Activated T-helper 17 cell treated with anti-CD3 and anti-CD28 coated beads, Interleukin-2, amount 50 U/mL, for 72 hours (primary cell): ENCODE data around the gene GLYR1. TPM values are rescaled to one million over a fixed set of nuclear protein-coding genes. Genes with fewer than 3 reads are reported as not detected.
"Not testable (repeated sequence)": the region's sequence is repeated elsewhere in the genome, so short reads cannot be mapped to it uniquely, and the experiment has no call there.

Experiments
- ATAC-seq: fragments of 150-1000 bp; cut with Tn5 transposase; replicated peaks from 2 replicates; pipeline ENCODE4 v1.10.0; 2021; ENCODE audit warnings: mild to moderate bottlenecking, moderate library complexity
- H3K27ac Mint-ChIP-seq: one replicate; pipeline ENCODE4 v1.8.0; 2022; ENCODE audit warnings: mixed read lengths
- H3K27me3 Mint-ChIP-seq: one replicate; pipeline ENCODE4 v1.8.0; 2022; ENCODE audit warnings: mixed read lengths
- H3K36me3 Mint-ChIP-seq: one replicate; pipeline ENCODE4 v1.8.0; 2022; ENCODE audit warnings: low read depth, mild to moderate bottlenecking, mixed read lengths
- H3K4me1 Mint-ChIP-seq: one replicate; pipeline ENCODE4 v1.8.0; 2022; ENCODE audit warnings: mixed read lengths
- H3K4me3 Mint-ChIP-seq: one replicate; pipeline ENCODE4 v1.8.0; 2022; ENCODE audit warnings: mild to moderate bottlenecking, mixed read lengths
- H3K9me3 Mint-ChIP-seq: one replicate; pipeline ENCODE4 v1.8.0; 2022; ENCODE audit warnings: mixed read lengths
- total RNA-seq, 2 donors: library from RNA; stranded (reverse); gene quantifications; one replicate each; pipeline ENCODE4 v1.2.3, GENCODE V29; 2022

GLYR1 gene
- total RNA-seq, 2 donors from 2014 or later: 57.8 to 97.2 TPM

- Mint-ChIP-seq H3K9me3 (no peaks in the 10 kb centered on the region), H3K27me3 (no peaks in the 10 kb centered on the region), H3K27ac (no peak overlapping the region), H3K36me3 (no peaks in the 10 kb centered on the region), H3K4me3 (no peak overlapping the region), H3K4me1 (no peaks in the 10 kb centered on the region)
- no peak for ATAC-seq
Measured at GRCh38 chr16:4787068-4787467, 60.0 kb downstream of the GLYR1 start.

GRCh38 chr16:4785758-4786433, 61.2 kb downstream of the GLYR1 start:
- ATAC-seq: no peak
- H3K9me3 Mint-ChIP-seq: no peaks in the 10 kb centered on the region
- H3K27ac Mint-ChIP-seq: no peak overlapping the region
- no peaks in the 10 kb centered on the region for H3K27me3 Mint-ChIP-seq
- H3K4me3 Mint-ChIP-seq: no peak overlapping the region
- no peaks in the 10 kb centered on the region for H3K36me3 Mint-ChIP-seq
- H3K4me1 Mint-ChIP-seq: no peaks in the 10 kb centered on the region

GRCh38 chr16:4784444-4784987, 62.6 kb downstream of the GLYR1 start:
- not testable (repeated sequence) for H3K27ac Mint-ChIP-seq, H3K4me1 Mint-ChIP-seq, H3K4me3 Mint-ChIP-seq, ATAC-seq, H3K27me3 Mint-ChIP-seq, H3K9me3 Mint-ChIP-seq, H3K36me3 Mint-ChIP-seq

GRCh38 chr16:4783951-4784336, 63.1 kb downstream of the GLYR1 start:
- ATAC-seq: no peak
- H3K27ac Mint-ChIP-seq: no peak overlapping the region
- H3K36me3 Mint-ChIP-seq: no peaks in the 10 kb centered on the region

GRCh38 chr16:4783251-4783950, 63.7 kb downstream of the GLYR1 start:
- H3K4me1 Mint-ChIP-seq: no peaks in the 10 kb centered on the region
- no peaks in the 10 kb centered on the region for H3K9me3 Mint-ChIP-seq
- no peak overlapping the region for H3K27ac Mint-ChIP-seq
- no peak overlapping the region for H3K4me3 Mint-ChIP-seq
- ATAC-seq: no peak
- H3K36me3 Mint-ChIP-seq: no peaks in the 10 kb centered on the region
- H3K27me3 Mint-ChIP-seq: no peaks in the 10 kb centered on the region

More at GRCh38 chr16:4783951-4784336, 63.1 kb downstream of the GLYR1 start:
- H3K4me3 Mint-ChIP-seq: no peak overlapping the region
- H3K9me3 Mint-ChIP-seq: no peaks in the 10 kb centered on the region
- no peaks in the 10 kb centered on the region for H3K4me1 Mint-ChIP-seq
- no peaks in the 10 kb centered on the region for H3K27me3 Mint-ChIP-seq

GRCh38 chr16:4780235-4780634, 66.9 kb downstream of the GLYR1 start:
- no peak overlapping the region for H3K27ac Mint-ChIP-seq
- no peaks in the 10 kb centered on the region for H3K4me1 Mint-ChIP-seq
- no peaks in the 10 kb centered on the region for H3K9me3 Mint-ChIP-seq
- no peak overlapping the region for H3K4me3 Mint-ChIP-seq
- H3K36me3 Mint-ChIP-seq: no peaks in the 10 kb centered on the region
- no peaks in the 10 kb centered on the region for H3K27me3 Mint-ChIP-seq
- no peak for ATAC-seq

- Mint-ChIP-seq H3K4me1 (no peaks in the 10 kb centered on the region), H3K4me3 (no peak overlapping the region), H3K27ac (no peak overlapping the region), H3K9me3 (no peaks in the 10 kb centered on the region), H3K36me3 (no peaks in the 10 kb centered on the region), H3K27me3 (no peaks in the 10 kb centered on the region)
- ATAC-seq: no peak
Measured at GRCh38 chr16:4778050-4778392, 69.1 kb downstream of the GLYR1 start.

GRCh38 chr16:4777339-4778049, 69.6 kb downstream of the GLYR1 start:
- no peak for ATAC-seq
- H3K27me3 Mint-ChIP-seq: no peaks in the 10 kb centered on the region
- H3K9me3 Mint-ChIP-seq: no peaks in the 10 kb centered on the region
- H3K4me3 Mint-ChIP-seq: no peak overlapping the region
- no peaks in the 10 kb centered on the region for H3K4me1 Mint-ChIP-seq
- no peaks in the 10 kb centered on the region for H3K36me3 Mint-ChIP-seq
- no peak overlapping the region for H3K27ac Mint-ChIP-seq

- H3K4me1 Mint-ChIP-seq: no peaks in the 10 kb centered on the region
- no peaks in the 10 kb centered on the region for H3K9me3 Mint-ChIP-seq
- no peak overlapping the region for H3K27ac Mint-ChIP-seq
- no peak overlapping the region for H3K4me3 Mint-ChIP-seq
- ATAC-seq: no peak
- H3K27me3 Mint-ChIP-seq: no peaks in the 10 kb centered on the region
- H3K36me3 Mint-ChIP-seq: no peaks in the 10 kb centered on the region
Measured at GRCh38 chr16:4776141-4776705, 70.9 kb downstream of the GLYR1 start.

GRCh38 chr16:4775005-4775404, 72.1 kb downstream of the GLYR1 start:
- Mint-ChIP-seq H3K36me3 (no peaks in the 10 kb centered on the region), H3K27me3 (no peaks in the 10 kb centered on the region), H3K4me1 (no peaks in the 10 kb centered on the region), H3K9me3 (no peaks in the 10 kb centered on the region), H3K27ac (no peak overlapping the region), H3K4me3 (no peak overlapping the region)
- ATAC-seq: no peak

- peaks cover 6% of the 10 kb centered on the region for H3K4me1 Mint-ChIP-seq
- no peaks in the 10 kb centered on the region for H3K9me3 Mint-ChIP-seq
- no peak for ATAC-seq
- no peaks in the 10 kb centered on the region for H3K27me3 Mint-ChIP-seq
- H3K27ac Mint-ChIP-seq: no peak overlapping the region
- H3K36me3 Mint-ChIP-seq: no peaks in the 10 kb centered on the region
- no peak overlapping the region for H3K4me3 Mint-ChIP-seq
Measured at GRCh38 chr16:4772351-4772750, 74.7 kb downstream of the GLYR1 start.

- Mint-ChIP-seq H3K4me1 (peaks cover 6% of the 10 kb centered on the region), H3K27me3 (no peaks in the 10 kb centered on the region), H3K36me3 (no peaks in the 10 kb centered on the region), H3K4me3 (no peak overlapping the region), H3K27ac (no peak overlapping the region), H3K9me3 (no peaks in the 10 kb centered on the region)
- no peak for ATAC-seq
Measured at GRCh38 chr16:4771646-4772045, 75.4 kb downstream of the GLYR1 start.

GRCh38 chr16:4769306-4769638, 77.8 kb downstream of the GLYR1 start:
- Mint-ChIP-seq H3K27me3 (no peaks in the 10 kb centered on the region), H3K4me1 (peaks cover 11% of the 10 kb centered on the region), H3K4me3 (peak overlapping the region; percentile 97), H3K27ac (no peak overlapping the region), H3K9me3 (no peaks in the 10 kb centered on the region), H3K36me3 (peaks cover 4% of the 10 kb centered on the region)
- no peak for ATAC-seq

GRCh38 chr16:4768549-4769305, 78.4 kb downstream of the GLYR1 start:
- Mint-ChIP-seq H3K27me3 (no peaks in the 10 kb centered on the region), H3K36me3 (peaks cover 9% of the 10 kb centered on the region), H3K4me3 (peak overlapping the region; percentile 97), H3K27ac (peak overlapping the region; percentile 94), H3K4me1 (peaks cover 11% of the 10 kb centered on the region), H3K9me3 (no peaks in the 10 kb centered on the region)
- ATAC-seq: peak; percentile 85
